Neural crest cell (in vitro differentiated cells): ENCODE measurements around the gene CACNG8. TPM values are rescaled to one million over a fixed set of nuclear protein-coding genes. Genes with fewer than 3 reads are reported as not detected.

ENCODE experiments used
- DNase-seq: peaks from one replicate; pipeline ENCODE4 v3.0.0; 2021; ENCODE audit warnings: low read depth, mixed read lengths, low spot score
- H3K27ac Mint-ChIP-seq: one replicate; pipeline ENCODE4 v1.8.0; 2021; ENCODE audit warnings: mild to moderate bottlenecking, mixed read lengths; ENCODE audit not compliant: unreplicated experiment
- H3K27me3 Mint-ChIP-seq: 2 replicates; pipeline ENCODE4 v1.8.0; 2021; ENCODE audit warnings: low read depth, mild to moderate bottlenecking, mixed read lengths
- H3K36me3 Mint-ChIP-seq: 2 replicates; pipeline ENCODE4 v1.8.0; 2021; ENCODE audit warnings: low read depth, mild to moderate bottlenecking, mixed read lengths
- H3K4me1 Mint-ChIP-seq: 2 replicates; pipeline ENCODE4 v1.8.0; 2021; ENCODE audit warnings: mixed read lengths
- H3K4me3 Mint-ChIP-seq: one replicate; pipeline ENCODE4 v1.8.0; 2021; ENCODE audit warnings: mild to moderate bottlenecking, mixed read lengths
- H3K9me3 Mint-ChIP-seq: 2 replicates; pipeline ENCODE4 v1.8.0; 2021; ENCODE audit warnings: mixed read lengths
- total RNA-seq: library from RNA; stranded (reverse); gene quantifications from 2 replicates; pipeline ENCODE4 v1.2.1, GENCODE V29; 2021
- TF ChIP-seq, protein P1 (sequence below): fragments of 200-600 bp; sonication (generic); conservative IDR thresholded peaks from 2 replicates; pipeline ENCODE4 v1.5.0; 2021; ENCODE audit warnings: antibody characterized with exemption, mild to moderate bottlenecking

Gene CACNG8
- total RNA-seq, 1 donor from 2014 or later = 0.33 TPM

GRCh38 chr19:53988981-53989380 is 26.2 kb downstream of the CACNG8 start:
- Mint-ChIP-seq H3K27me3 (peaks cover 23% of the 10 kb centered on the region), H3K4me1 (peaks cover 5% of the 10 kb centered on the region), H3K4me3 (peak overlapping the region; percentile 39), H3K36me3 (no peaks in the 10 kb centered on the region), H3K27ac (no peak overlapping the region), H3K9me3 (no peaks in the 10 kb centered on the region)
- TF ChIP-seq, protein P1, sequence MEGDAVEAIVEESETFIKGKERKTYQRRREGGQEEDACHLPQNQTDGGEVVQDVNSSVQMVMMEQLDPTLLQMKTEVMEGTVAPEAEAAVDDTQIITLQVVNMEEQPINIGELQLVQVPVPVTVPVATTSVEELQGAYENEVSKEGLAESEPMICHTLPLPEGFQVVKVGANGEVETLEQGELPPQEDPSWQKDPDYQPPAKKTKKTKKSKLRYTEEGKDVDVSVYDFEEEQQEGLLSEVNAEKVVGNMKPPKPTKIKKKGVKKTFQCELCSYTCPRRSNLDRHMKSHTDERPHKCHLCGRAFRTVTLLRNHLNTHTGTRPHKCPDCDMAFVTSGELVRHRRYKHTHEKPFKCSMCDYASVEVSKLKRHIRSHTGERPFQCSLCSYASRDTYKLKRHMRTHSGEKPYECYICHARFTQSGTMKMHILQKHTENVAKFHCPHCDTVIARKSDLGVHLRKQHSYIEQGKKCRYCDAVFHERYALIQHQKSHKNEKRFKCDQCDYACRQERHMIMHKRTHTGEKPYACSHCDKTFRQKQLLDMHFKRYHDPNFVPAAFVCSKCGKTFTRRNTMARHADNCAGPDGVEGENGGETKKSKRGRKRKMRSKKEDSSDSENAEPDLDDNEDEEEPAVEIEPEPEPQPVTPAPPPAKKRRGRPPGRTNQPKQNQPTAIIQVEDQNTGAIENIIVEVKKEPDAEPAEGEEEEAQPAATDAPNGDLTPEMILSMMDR = no peak
- no peak for DNase-seq

GRCh38 chr19:53989600-53990533 is 27.1 kb downstream of the CACNG8 start:
- no peaks in the 10 kb centered on the region for H3K36me3 Mint-ChIP-seq
- H3K9me3 Mint-ChIP-seq = no peaks in the 10 kb centered on the region
- TF ChIP-seq, protein P1 = no peak
- H3K27me3 Mint-ChIP-seq = peaks cover 30% of the 10 kb centered on the region
- DNase-seq = no peak
- H3K27ac Mint-ChIP-seq = no peak overlapping the region
- H3K4me1 Mint-ChIP-seq = peaks cover 5% of the 10 kb centered on the region
- H3K4me3 Mint-ChIP-seq = no peak overlapping the region

- Mint-ChIP-seq H3K4me3 (peak within 1 kb of the TSS; percentile 51), H3K4me1 (peaks cover 5% of the 10 kb centered on the region), H3K27me3 (peaks cover 45% of the 10 kb centered on the region), H3K27ac (no peak within 1 kb of the TSS), H3K36me3 (no peaks in the 10 kb centered on the region), H3K9me3 (no peaks in the 10 kb centered on the region)
- peak; percentile 44 for DNase-seq
- TF ChIP-seq, protein P1 = no peak
These were observed 28.7 kb downstream of the CACNG8 start, which contains the start of gene CACNG6 for GRCh38 chr19:53991224-53992113. CACNG6 (plus strand) TSS chr19:53991637; CDS start chr19:53992878, 1,241 bp downstream.

DNA sequence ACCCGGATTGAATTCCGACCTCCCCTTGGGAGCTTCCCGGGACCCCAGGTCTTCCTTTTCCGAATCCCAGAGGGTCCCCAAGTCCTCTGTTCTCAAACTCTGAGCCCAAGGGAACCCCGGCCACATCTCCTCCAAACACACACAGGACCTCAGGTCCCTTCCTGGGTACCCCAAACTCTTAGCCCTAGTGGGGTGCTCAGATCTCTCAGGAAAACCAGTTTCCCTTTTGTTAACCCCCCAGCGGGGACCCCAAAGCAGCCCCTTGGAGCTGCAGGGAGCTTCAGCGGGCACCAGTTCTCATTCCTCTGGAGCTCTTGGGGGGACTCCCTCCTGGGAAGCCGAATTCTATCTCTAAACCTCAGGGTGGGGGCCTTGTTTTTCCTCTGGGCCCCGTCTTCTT is 29.5 kb downstream of the CACNG8 start:
- peaks cover 50% of the 10 kb centered on the region for H3K27me3 Mint-ChIP-seq

DNA sequence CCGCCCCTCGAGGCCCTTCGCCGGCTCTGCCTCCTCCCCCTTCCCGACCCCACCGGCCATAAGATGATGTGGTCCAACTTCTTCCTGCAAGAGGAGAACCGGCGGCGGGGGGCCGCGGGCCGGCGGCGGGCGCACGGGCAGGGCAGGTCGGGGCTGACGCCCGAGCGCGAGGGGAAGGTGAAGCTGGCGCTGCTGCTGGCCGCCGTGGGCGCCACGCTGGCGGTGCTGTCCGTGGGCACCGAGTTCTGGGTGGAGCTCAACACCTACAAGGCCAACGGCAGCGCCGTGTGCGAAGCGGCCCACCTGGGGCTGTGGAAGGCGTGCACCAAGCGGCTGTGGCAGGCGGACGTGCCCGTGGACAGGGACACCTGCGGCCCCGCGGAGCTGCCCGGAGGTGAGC is 30.1 kb downstream of the CACNG8 start:
- Mint-ChIP-seq H3K36me3 (no peaks in the 10 kb centered on the region), H3K27ac (no peak overlapping the region), H3K9me3 (no peaks in the 10 kb centered on the region), H3K27me3 (peaks cover 55% of the 10 kb centered on the region), H3K4me1 (peaks cover 5% of the 10 kb centered on the region), H3K4me3 (no peak overlapping the region)
- DNase-seq = no peak
- TF ChIP-seq, protein P1 = no peak

More for the DNA sequence above, 29.5 kb downstream of the CACNG8 start:
- no peaks in the 10 kb centered on the region for H3K9me3 Mint-ChIP-seq
- peak overlapping the region; percentile 51 for H3K4me3 Mint-ChIP-seq
- no peak for DNase-seq
- H3K4me1 Mint-ChIP-seq = peaks cover 5% of the 10 kb centered on the region
- TF ChIP-seq, protein P1 = no peak
- H3K27ac Mint-ChIP-seq = no peak overlapping the region
- no peaks in the 10 kb centered on the region for H3K36me3 Mint-ChIP-seq
